Measurements from ENCODE around the gene PLXNA1.

Gene PLXNA1

DNA sequence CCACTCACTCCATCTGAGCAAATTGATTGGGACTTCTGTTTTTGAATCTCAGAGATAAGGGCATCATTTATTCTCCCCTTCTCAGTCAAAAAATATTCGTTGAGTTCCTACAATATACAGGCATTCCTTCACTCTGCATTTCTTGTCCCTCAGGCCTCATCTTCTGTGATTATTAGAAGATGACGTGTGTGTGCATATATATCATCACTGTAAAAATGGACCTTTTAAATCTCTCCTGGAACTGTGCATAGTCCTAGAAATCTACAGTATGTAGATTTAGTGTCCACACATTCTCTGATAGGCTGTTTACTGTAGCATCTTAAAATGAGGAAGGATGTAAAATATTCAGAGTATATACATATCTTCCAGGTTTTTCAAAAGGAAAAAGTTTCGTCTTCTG, 43.2 kb upstream of the PLXNA1 start:
- Histone ChIP-seq H3K4me3 (ENCODE audit: low read length in 2 of 2) (no peak overlapping the region), H3K27ac (ENCODE audit: low read depth in 2 of 2, low read length in 2 of 2) (no peak overlapping the region), H3K36me3 (ENCODE audit: control insufficient read depth in 2 of 2, insufficient read depth in 2 of 2, low read length in 2 of 2) (no peaks in the 10 kb centered on the region), H3K27me3 (ENCODE audit: control insufficient read depth in 2 of 2, insufficient read depth in 2 of 2, low read length in 2 of 2) (no peaks in the 10 kb centered on the region), H3K9me3 (ENCODE audit: control insufficient read depth in 2 of 2, low read length in 2 of 2) (no peaks in the 10 kb centered on the region), H3K4me1 (ENCODE audit: control insufficient read depth in 2 of 2, insufficient read depth in 2 of 2, low read length in 2 of 2) (peaks cover 2 to 12% of the 10 kb centered on the region in 2 donors), H3K9ac (ENCODE audit: low read depth in 1 of 2, low read length in 2 of 2) (no peak overlapping the region)

DNA sequence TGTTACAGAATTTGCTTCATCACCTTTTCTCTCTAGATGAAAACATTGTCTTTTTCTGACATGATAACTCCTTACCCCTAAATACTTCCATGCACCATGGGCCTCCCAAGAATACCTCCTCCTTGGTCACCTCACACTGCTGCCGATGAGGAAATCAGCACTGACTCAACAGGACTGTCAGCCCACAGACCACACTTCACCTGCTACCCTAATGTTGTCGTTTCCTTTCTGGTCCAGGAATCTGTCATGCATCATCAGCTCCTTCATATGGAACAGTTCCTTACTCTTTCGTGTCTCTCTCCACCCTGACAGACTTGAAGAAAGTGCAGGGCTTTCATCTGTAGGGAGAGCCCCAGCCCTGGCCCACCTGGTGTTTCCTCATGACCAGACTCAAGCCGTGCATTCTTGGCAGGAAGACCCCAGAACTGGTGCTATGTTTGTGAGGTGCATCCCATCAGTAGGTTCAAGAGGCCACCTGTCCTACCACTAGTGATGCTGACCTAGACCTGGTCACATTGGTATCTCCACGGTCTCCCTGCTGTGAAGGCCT, 41.1 kb upstream of the PLXNA1 start:
- H3K9ac ChIP-seq (ENCODE audit: low read depth in 1 of 2, low read length in 2 of 2), result no peak overlapping the region
- no peak overlapping the region for H3K27ac ChIP-seq (ENCODE audit: low read depth in 2 of 2, low read length in 2 of 2)
- peaks cover 2 to 12% of the 10 kb centered on the region in 2 donors for H3K4me1 ChIP-seq (ENCODE audit: control insufficient read depth in 2 of 2, insufficient read depth in 2 of 2, low read length in 2 of 2)
- H3K9me3 ChIP-seq (ENCODE audit: control insufficient read depth in 2 of 2, low read length in 2 of 2), result no peaks in the 10 kb centered on the region
- no peaks in the 10 kb centered on the region for H3K27me3 ChIP-seq (ENCODE audit: control insufficient read depth in 2 of 2, insufficient read depth in 2 of 2, low read length in 2 of 2)
- H3K4me3 ChIP-seq (ENCODE audit: low read length in 2 of 2), result no peak overlapping the region
- H3K36me3 ChIP-seq (ENCODE audit: control insufficient read depth in 2 of 2, insufficient read depth in 2 of 2, low read length in 2 of 2), result no peaks in the 10 kb centered on the region

- no peak overlapping the region for H3K27ac ChIP-seq (ENCODE audit: low read depth in 2 of 2, low read length in 2 of 2)
- H3K9me3 ChIP-seq (ENCODE audit: control insufficient read depth in 2 of 2, low read length in 2 of 2), result no peaks in the 10 kb centered on the region
- no peaks in the 10 kb centered on the region for H3K27me3 ChIP-seq (ENCODE audit: control insufficient read depth in 2 of 2, insufficient read depth in 2 of 2, low read length in 2 of 2)
- H3K4me3 ChIP-seq (ENCODE audit: low read length in 2 of 2), result no peak overlapping the region
- peaks cover 0 to 5% of the 10 kb centered on the region in 2 donors for H3K36me3 ChIP-seq (ENCODE audit: control insufficient read depth in 2 of 2, insufficient read depth in 2 of 2, low read length in 2 of 2)
- peaks cover 2 to 3% of the 10 kb centered on the region in 2 donors for H3K4me1 ChIP-seq (ENCODE audit: control insufficient read depth in 2 of 2, insufficient read depth in 2 of 2, low read length in 2 of 2)
- no peak overlapping the region for H3K9ac ChIP-seq (ENCODE audit: low read depth in 1 of 2, low read length in 2 of 2)
Measured at GRCh38 chr3:126944089-126944965, 38.6 kb upstream of the PLXNA1 start.

DNA sequence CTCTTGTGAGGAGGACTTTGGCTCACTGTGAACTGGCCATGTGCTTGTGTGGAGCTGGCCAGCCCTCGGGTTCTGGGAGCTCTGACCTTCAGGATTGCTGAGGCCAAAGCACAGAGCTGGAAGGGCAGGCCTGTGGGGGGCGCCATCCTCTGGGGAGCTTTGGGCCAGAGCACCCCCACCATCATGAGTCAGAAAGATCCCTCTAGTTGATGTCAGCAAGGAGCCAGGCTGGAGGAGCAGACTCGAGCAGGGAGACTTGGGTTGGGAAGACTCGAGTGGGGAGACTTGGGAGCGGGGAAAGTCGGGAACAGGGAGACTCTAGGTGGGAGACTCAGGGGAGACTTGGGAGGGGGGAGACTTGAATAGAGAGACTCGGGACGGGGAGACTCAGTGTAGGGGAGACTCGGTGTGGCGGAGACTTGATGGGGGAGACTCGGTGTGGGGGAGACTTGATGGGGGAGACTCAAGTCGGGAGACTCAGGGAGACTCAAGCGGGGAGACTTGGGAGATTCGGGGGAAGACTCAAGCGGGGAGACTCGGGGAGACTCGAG, 37.7 kb upstream of the PLXNA1 start:
- Histone ChIP-seq H3K9ac (ENCODE audit: low read depth in 1 of 2, low read length in 2 of 2) (no peak overlapping the region), H3K4me1 (ENCODE audit: control insufficient read depth in 2 of 2, insufficient read depth in 2 of 2, low read length in 2 of 2) (no peaks in the 10 kb centered on the region), H3K4me3 (ENCODE audit: low read length in 2 of 2) (no peak overlapping the region), H3K36me3 (ENCODE audit: control insufficient read depth in 2 of 2, insufficient read depth in 2 of 2, low read length in 2 of 2) (peaks cover 0 to 5% of the 10 kb centered on the region in 2 donors), H3K9me3 (ENCODE audit: control insufficient read depth in 2 of 2, low read length in 2 of 2) (no peaks in the 10 kb centered on the region), H3K27ac (ENCODE audit: low read depth in 2 of 2, low read length in 2 of 2) (no peak overlapping the region), H3K27me3 (ENCODE audit: control insufficient read depth in 2 of 2, insufficient read depth in 2 of 2, low read length in 2 of 2) (no peaks in the 10 kb centered on the region)

DNA sequence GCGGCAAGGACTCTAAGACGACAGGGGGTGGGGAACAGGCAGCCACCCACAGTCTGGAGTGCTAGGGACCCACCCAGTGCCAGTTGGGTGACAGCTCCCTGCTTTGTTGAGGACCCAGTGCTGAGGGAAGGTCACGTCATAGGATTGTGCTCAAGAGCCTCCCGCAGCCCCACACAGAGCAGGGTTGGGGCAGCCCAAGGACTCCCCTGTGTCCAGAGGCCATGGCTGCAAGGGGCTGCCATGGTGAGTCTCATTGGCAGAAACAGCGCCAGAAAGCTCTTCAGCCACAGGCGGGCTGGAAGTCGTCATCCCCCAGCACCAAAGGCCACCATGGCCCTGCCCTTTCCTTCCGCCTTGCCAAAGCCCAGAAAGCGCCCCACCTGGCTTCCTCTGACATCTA, 37.0 kb upstream of the PLXNA1 start:
- Histone ChIP-seq H3K27me3 (ENCODE audit: control insufficient read depth in 2 of 2, insufficient read depth in 2 of 2, low read length in 2 of 2) (no peaks in the 10 kb centered on the region), H3K27ac (ENCODE audit: low read depth in 2 of 2, low read length in 2 of 2) (no peak overlapping the region), H3K4me3 (ENCODE audit: low read length in 2 of 2) (no peak overlapping the region), H3K4me1 (ENCODE audit: control insufficient read depth in 2 of 2, insufficient read depth in 2 of 2, low read length in 2 of 2) (no peaks in the 10 kb centered on the region), H3K9me3 (ENCODE audit: control insufficient read depth in 2 of 2, low read length in 2 of 2) (no peaks in the 10 kb centered on the region), H3K9ac (ENCODE audit: low read depth in 1 of 2, low read length in 2 of 2) (no peak overlapping the region), H3K36me3 (ENCODE audit: control insufficient read depth in 2 of 2, insufficient read depth in 2 of 2, low read length in 2 of 2) (peaks cover 0 to 5% of the 10 kb centered on the region in 2 donors)

GRCh38 chr3:126946405-126946804, 36.5 kb upstream of the PLXNA1 start:
- Histone ChIP-seq H3K36me3 (ENCODE audit: control insufficient read depth in 2 of 2, insufficient read depth in 2 of 2, low read length in 2 of 2) (peaks cover 0 to 5% of the 10 kb centered on the region in 2 donors), H3K27me3 (ENCODE audit: control insufficient read depth in 2 of 2, insufficient read depth in 2 of 2, low read length in 2 of 2) (no peaks in the 10 kb centered on the region), H3K4me3 (ENCODE audit: low read length in 2 of 2) (no peak overlapping the region), H3K9ac (ENCODE audit: low read depth in 1 of 2, low read length in 2 of 2) (no peak overlapping the region), H3K4me1 (ENCODE audit: control insufficient read depth in 2 of 2, insufficient read depth in 2 of 2, low read length in 2 of 2) (no peaks in the 10 kb centered on the region), H3K27ac (ENCODE audit: low read depth in 2 of 2, low read length in 2 of 2) (no peak overlapping the region), H3K9me3 (ENCODE audit: control insufficient read depth in 2 of 2, low read length in 2 of 2) (no peaks in the 10 kb centered on the region)

DNA sequence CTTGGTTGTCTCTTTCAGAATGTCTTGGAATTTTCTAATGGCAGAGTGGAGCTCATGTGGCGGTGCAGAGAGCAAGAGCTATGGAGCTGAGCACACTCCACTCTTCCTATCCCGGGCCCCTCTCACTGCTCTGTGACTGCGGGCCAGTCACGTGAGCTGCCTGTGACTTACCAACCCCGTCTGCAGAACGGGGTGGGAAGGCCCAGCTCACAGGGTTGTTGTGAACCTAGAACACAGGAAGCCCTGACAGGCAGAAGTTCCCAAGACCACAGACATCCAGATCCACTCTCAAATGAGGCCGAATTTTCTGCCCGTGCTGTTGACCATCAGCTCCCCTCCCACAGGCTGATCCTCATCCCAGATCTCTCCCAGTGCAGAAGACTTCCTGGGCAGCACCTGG, 35.5 kb upstream of the PLXNA1 start:
- no peak overlapping the region for H3K27ac ChIP-seq (ENCODE audit: low read depth in 2 of 2, low read length in 2 of 2)
- no peaks in the 10 kb centered on the region for H3K9me3 ChIP-seq (ENCODE audit: control insufficient read depth in 2 of 2, low read length in 2 of 2)
- no peak overlapping the region for H3K4me3 ChIP-seq (ENCODE audit: low read length in 2 of 2)
- no peak overlapping the region for H3K9ac ChIP-seq (ENCODE audit: low read depth in 1 of 2, low read length in 2 of 2)
- H3K27me3 ChIP-seq (ENCODE audit: control insufficient read depth in 2 of 2, insufficient read depth in 2 of 2, low read length in 2 of 2), result no peaks in the 10 kb centered on the region
- H3K4me1 ChIP-seq (ENCODE audit: control insufficient read depth in 2 of 2, insufficient read depth in 2 of 2, low read length in 2 of 2), result no peaks in the 10 kb centered on the region
- peaks cover 0 to 5% of the 10 kb centered on the region in 2 donors for H3K36me3 ChIP-seq (ENCODE audit: control insufficient read depth in 2 of 2, insufficient read depth in 2 of 2, low read length in 2 of 2)

DNA sequence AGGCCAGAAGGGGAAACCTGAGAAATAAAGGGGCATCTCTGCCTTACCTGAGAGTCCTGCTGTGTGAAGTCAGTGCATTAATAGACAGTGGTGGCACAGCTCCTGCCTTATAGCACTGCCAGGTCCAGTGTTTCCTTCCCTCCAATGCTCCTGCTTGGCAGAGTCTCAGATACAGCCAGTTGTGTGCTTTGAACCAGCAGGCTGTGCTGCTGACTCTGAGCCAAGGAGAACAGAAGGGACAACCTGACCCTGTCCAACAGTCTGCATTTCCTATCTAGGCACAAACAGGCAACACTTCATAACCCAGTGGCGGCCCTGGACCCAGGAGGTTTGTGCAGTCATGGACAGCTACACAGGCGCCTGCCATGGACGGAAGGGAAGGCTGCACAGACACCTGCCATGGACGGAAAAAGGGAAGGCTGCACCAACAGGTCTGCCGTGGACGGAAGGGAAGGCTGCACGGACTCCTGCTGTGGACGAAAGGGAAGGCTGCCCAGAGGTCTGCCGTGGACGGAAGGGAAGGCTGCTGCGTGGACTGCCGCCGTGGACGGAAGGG, 33.9 kb upstream of the PLXNA1 start:
- no peak overlapping the region for H3K9ac ChIP-seq (ENCODE audit: low read depth in 1 of 2, low read length in 2 of 2)
- H3K36me3 ChIP-seq (ENCODE audit: control insufficient read depth in 2 of 2, insufficient read depth in 2 of 2, low read length in 2 of 2), result peaks cover 0 to 5% of the 10 kb centered on the region in 2 donors
- H3K4me1 ChIP-seq (ENCODE audit: control insufficient read depth in 2 of 2, insufficient read depth in 2 of 2, low read length in 2 of 2), result no peaks in the 10 kb centered on the region
- no peaks in the 10 kb centered on the region for H3K9me3 ChIP-seq (ENCODE audit: control insufficient read depth in 2 of 2, low read length in 2 of 2)
- H3K27me3 ChIP-seq (ENCODE audit: control insufficient read depth in 2 of 2, insufficient read depth in 2 of 2, low read length in 2 of 2), result no peaks in the 10 kb centered on the region
- no peak overlapping the region for H3K4me3 ChIP-seq (ENCODE audit: low read length in 2 of 2)
- H3K27ac ChIP-seq (ENCODE audit: low read depth in 2 of 2, low read length in 2 of 2), result no peak overlapping the region

DNA sequence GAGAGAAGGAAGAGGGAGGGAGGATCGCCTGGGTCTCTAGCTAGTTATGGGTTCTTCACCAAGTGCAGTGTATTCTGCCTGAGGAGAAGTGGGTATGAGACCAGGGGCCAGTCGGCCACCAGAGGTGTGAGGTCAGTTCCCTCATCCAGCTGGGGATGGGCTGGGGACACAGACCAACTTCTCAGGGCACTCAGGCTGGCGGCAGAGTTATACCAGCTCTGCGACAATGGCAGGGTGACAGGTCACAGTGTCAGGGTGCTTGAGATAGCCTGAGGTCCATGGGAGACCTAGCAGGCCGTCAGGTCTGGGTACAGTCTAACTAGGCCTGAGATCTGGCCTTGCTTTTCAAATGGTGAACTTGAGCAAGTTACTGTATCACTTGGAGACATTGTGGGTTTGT, 31.4 kb upstream of the PLXNA1 start:
- no peaks in the 10 kb centered on the region for H3K9me3 ChIP-seq (ENCODE audit: control insufficient read depth in 2 of 2, low read length in 2 of 2)
- H3K4me1 ChIP-seq (ENCODE audit: control insufficient read depth in 2 of 2, insufficient read depth in 2 of 2, low read length in 2 of 2), result no peaks in the 10 kb centered on the region
- peaks cover 0 to 5% of the 10 kb centered on the region in 2 donors for H3K36me3 ChIP-seq (ENCODE audit: control insufficient read depth in 2 of 2, insufficient read depth in 2 of 2, low read length in 2 of 2)
- no peaks in the 10 kb centered on the region for H3K27me3 ChIP-seq (ENCODE audit: control insufficient read depth in 2 of 2, insufficient read depth in 2 of 2, low read length in 2 of 2)
- no peak overlapping the region for H3K27ac ChIP-seq (ENCODE audit: low read depth in 2 of 2, low read length in 2 of 2)
- H3K4me3 ChIP-seq (ENCODE audit: low read length in 2 of 2), result no peak overlapping the region
- H3K9ac ChIP-seq (ENCODE audit: low read depth in 1 of 2, low read length in 2 of 2), result no peak overlapping the region
